ENCODE results near the gene CAMSAP2.

CAMSAP2 gene

DNA sequence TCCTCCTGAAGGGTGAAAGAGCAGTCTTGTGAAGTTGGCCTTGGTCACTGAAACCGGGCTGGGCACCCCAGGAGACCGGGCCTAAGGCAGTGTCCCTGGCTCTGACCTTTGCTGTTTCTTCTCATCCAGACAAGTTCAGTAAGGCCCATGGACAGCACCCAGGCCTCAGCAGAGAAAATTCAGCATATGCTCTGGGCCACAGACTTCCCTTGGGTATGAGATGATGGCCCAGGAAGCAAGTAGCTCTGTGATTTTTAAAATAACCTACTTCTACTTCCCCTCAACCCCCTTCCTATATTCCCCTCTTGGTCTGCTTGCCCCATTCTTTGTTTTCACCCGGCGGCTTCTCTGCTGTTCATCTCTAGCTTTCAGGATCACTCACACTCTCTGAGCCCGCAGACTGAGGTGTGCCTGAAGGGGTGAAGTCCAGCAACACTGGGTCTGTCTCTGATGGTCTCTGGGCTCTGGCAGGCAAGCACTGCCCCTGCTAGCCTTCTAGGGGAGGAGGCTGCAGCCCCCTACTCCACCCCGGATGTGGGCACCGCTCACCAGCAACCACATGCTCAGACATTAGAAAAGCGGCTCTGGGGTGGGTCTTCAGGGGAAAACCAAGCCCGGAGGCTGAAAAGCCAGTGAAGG, 131.2 kb downstream of the CAMSAP2 start:
- TF ChIP-seq, protein P1, sequence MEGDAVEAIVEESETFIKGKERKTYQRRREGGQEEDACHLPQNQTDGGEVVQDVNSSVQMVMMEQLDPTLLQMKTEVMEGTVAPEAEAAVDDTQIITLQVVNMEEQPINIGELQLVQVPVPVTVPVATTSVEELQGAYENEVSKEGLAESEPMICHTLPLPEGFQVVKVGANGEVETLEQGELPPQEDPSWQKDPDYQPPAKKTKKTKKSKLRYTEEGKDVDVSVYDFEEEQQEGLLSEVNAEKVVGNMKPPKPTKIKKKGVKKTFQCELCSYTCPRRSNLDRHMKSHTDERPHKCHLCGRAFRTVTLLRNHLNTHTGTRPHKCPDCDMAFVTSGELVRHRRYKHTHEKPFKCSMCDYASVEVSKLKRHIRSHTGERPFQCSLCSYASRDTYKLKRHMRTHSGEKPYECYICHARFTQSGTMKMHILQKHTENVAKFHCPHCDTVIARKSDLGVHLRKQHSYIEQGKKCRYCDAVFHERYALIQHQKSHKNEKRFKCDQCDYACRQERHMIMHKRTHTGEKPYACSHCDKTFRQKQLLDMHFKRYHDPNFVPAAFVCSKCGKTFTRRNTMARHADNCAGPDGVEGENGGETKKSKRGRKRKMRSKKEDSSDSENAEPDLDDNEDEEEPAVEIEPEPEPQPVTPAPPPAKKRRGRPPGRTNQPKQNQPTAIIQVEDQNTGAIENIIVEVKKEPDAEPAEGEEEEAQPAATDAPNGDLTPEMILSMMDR (IDR thresholded peaks at IDR 0.05), result no peak

DNA sequence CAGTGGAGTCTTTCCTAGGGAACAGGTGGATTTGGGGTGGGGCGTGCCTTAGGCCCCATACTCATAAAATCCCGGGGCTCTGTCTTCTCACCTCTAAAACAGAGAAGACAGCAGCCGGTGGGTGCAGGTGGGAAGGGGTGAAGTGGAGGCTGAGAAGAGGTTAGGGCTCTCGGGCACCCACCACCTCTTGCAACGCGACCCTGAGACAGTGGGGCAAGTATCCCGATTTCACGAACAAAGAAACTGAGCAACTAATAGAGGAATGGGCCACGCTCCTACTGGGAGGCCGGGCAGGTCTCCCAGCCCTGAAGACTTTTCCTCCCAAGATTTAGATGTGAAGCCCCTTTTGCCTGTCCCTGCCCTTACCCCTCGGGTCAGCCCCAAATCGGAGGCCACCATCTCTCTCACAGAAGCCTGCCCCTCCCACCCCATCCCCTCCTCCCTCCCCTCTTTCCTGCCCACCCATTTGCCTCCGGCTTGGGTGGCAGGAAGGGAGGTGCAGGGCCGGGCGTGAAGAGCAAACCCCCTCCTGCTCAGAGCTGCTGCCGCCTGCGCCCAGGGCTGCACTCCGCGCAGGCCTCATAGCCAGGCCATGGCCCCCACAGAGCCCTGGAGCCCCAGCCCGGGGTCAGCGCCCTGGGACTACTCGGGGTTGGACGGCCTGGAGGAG, 133.9 kb downstream of the CAMSAP2 start, which contains the start of gene GPR25:
TSS of gene GPR25 (plus strand) at position 536 of the 670 bp plus-strand sequence. CDS start at position 593, 57 bp downstream.
- TF ChIP-seq, protein P1 (IDR thresholded peaks at IDR 0.05), result no peak

DNA sequence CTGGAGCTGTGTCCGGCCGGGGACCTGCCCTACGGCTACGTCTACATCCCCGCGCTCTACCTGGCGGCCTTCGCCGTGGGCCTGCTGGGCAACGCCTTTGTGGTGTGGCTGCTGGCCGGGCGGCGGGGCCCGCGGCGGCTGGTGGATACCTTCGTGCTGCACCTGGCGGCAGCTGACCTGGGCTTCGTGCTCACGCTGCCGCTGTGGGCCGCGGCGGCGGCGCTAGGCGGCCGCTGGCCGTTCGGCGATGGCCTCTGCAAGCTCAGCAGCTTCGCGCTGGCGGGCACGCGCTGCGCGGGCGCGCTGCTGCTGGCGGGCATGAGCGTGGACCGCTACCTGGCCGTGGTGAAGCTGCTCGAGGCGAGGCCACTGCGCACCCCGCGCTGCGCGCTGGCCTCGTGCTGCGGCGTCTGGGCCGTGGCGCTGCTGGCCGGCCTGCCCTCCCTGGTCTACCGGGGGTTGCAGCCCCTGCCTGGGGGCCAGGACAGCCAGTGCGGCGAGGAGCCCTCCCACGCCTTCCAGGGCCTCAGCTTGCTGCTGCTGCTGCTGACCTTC, 134.5 kb downstream of the CAMSAP2 start:
- TF ChIP-seq, protein P1 (IDR thresholded peaks at IDR 0.05), result no peak

DNA sequence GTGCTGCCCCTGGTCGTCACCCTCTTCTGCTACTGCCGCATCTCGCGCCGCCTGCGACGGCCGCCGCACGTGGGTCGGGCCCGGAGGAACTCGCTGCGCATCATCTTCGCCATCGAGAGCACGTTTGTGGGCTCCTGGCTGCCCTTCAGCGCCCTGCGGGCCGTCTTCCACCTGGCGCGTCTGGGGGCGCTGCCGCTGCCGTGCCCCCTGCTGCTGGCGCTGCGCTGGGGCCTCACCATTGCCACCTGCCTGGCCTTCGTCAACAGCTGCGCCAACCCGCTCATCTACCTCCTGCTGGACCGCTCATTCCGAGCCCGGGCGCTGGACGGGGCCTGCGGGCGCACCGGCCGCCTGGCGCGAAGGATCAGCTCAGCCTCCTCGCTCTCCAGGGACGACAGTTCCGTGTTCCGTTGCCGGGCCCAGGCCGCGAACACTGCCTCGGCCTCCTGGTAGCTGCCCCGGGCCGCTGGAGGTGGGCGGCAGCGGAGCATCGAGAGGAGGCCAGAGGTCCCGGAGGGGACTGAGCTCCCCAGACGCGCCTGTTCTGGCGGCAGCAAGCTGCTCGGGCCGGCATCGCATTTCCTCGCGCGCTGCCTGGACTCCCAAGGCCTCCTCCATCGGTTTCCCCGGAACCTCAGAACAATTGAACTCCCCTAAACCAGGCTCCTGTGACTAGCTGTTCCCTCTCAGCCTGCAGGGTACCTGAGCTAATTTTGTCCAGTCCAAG, 135.1 kb downstream of the CAMSAP2 start:
- TF ChIP-seq, protein P1 (IDR thresholded peaks at IDR 0.05), result no peak

DNA sequence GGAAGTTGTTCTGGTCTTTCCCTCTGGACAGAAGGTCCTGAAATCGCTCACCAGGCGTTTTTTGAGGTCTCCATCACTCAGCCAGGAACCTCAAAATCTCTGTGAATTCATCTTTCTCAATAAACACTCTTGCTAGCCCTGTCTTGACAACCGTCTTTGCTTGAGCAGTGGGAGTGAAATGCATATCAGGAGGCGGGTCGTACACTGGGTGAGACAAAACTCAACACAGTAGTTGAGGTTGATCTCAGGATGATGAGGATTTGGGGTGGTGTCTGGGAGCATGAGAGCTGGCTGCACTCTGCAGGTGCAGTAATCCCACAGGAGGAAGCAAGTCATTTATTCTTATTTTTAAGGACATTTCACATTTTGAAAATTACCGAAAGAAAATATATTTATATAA, 136.0 kb downstream of the CAMSAP2 start:
- TF ChIP-seq, protein P1 (IDR thresholded peaks at IDR 0.05), result no peak

DNA sequence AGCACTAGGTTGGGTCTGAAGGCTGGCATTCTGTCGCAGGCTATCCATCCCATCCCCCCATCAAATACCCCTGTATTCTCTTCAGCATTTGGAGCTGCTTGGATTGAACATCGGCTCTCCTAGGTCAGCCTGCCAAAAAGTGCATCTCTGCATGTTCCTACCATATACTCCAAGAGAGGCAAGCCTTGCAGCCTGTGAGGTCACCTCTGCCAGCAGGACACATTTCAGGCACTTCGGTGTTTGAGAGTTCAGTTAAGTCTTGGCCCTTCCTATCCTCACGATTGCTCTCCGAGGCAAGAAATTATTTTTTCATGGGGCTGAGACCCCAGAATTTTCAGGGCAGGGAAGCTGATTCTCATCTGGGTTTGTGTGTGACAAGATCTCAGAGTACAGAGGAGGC, 136.7 kb downstream of the CAMSAP2 start:
- TF ChIP-seq, protein P1 (IDR thresholded peaks at IDR 0.05), result no peak

DNA sequence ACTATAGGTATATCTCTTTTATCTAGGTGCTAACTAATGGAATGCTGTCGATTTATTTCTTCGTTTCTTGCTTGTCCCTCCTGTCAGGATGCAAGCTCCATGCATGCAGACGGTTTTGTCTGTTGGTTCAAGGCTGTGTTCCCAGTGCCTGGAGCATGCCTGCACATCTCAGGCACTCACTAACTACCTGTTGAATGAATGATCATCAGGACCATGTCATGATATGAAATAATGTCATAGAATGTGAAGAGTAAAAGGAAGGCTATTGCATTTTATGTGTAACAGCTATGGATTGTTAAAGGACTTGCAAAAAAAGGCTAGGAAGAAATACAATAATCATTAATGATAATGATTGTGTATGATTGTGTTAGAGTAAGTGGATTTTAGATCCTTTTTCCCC, 138.3 kb downstream of the CAMSAP2 start:
- TF ChIP-seq, protein P1 (IDR thresholded peaks at IDR 0.05), result no peak

Data from LNCAP (cell line).